Measurements from ENCODE around the gene KAT8. TPM values are rescaled to one million over a fixed set of nuclear protein-coding genes. Genes with fewer than 3 reads are reported as not detected.
"Not testable (repeated sequence)": the region's sequence is repeated elsewhere in the genome, so short reads cannot be mapped to it uniquely, and the experiment has no call there.

The KAT8 gene
- total RNA-seq, 2 experiments from 2014 or later: 86.9 to 95.3 TPM

DNA sequence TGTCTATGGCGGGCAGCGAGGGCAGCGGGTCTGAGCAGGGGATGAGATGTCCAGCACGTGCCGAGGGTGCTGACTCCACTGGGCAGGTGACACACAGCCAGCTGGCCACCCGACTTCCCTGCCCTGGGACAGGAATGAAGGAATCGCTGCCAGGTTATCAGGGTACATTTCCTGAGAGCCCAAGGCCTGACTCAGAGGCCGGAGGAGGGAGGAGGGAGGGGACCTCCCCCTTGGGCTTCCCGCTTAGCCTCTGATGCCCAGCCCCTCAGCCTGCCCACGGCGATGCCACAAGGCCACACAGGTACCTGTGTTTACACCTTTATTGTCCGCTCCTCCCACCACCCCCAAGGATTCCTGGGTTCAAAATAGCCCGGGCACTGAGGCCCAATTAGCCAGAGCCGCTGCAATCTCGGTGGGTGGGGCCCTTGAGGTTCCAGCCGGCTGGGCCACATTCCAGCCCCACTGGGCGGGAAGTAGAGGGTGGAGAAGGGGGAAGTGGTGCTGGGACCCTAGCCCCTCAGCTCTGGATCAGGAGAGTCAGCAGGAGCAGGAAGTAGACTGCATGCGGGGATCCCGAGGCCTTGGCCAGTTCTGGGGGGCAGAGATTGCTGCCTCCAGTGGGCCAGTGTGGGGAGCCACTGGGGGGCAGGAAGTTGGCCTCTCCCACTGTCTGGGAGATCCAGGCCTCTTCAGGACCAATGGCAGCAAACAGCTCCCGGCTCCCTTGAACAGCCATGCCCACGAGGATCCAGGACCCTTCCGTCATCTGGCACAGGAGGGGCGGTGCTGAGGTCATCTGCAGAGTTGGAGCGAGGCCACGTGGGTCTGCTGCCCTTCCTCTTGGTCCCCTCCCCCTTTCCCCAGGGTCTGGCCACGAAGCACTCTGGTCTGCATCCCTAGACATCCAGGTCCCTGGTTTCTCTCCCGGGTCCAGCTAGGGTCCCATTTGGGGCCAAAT, 21.4 kb downstream of the KAT8 start:
- Histone ChIP-seq H3K9me2 (ENCODE audit: insufficient read depth, low read length) (no peaks in the 10 kb centered on the region), H3K4me1 (ENCODE audit: insufficient read depth, low read length, poor library complexity, severe bottlenecking) (peaks cover 16% of the 10 kb centered on the region), H3K36me3 (ENCODE audit: insufficient read depth, low read length) (no peaks in the 10 kb centered on the region), H2AFZ (ENCODE audit: low read length) (no peak overlapping the region), H3K27ac (ENCODE audit: low read depth, low read length, poor library complexity, severe bottlenecking) (no peak overlapping the region), H4K20me1 (ENCODE audit: insufficient read depth, low read length) (no peaks in the 10 kb centered on the region), H3K4me3 (ENCODE audit: low read depth, low read length, poor library complexity, severe bottlenecking) (no peak overlapping the region), H3K79me2 (ENCODE audit: insufficient read depth, low read depth, low read length) (no peaks in the 10 kb centered on the region), H3K4me2 (ENCODE audit: low read length) (no peak overlapping the region), H3K9me3 (ENCODE audit: low read length) (no peaks in the 10 kb centered on the region)
- intact Hi-C loops (cut with micrococcal nuclease; ENCODE audit: unreplicated experiment): no loop called here
- POLR2A ChIA-PET: no interaction called here
- no peak for DNase-seq (ENCODE audit: low spot score)
- no TSS peak for BruUV-seq (replicated peaks)
- TF ChIP-seq, protein P1, sequence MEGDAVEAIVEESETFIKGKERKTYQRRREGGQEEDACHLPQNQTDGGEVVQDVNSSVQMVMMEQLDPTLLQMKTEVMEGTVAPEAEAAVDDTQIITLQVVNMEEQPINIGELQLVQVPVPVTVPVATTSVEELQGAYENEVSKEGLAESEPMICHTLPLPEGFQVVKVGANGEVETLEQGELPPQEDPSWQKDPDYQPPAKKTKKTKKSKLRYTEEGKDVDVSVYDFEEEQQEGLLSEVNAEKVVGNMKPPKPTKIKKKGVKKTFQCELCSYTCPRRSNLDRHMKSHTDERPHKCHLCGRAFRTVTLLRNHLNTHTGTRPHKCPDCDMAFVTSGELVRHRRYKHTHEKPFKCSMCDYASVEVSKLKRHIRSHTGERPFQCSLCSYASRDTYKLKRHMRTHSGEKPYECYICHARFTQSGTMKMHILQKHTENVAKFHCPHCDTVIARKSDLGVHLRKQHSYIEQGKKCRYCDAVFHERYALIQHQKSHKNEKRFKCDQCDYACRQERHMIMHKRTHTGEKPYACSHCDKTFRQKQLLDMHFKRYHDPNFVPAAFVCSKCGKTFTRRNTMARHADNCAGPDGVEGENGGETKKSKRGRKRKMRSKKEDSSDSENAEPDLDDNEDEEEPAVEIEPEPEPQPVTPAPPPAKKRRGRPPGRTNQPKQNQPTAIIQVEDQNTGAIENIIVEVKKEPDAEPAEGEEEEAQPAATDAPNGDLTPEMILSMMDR (conservative IDR thresholded peaks at IDR 0.05; ENCODE audit: low read length): no peak
- TF ChIP-seq EZH2phosphoT487 (IDR thresholded peaks at IDR 0.05; ENCODE audit: borderline replicate concordance, low read depth, low read length): no peak
- CTCF ChIA-PET (ENCODE audit: unreplicated experiment): no interaction called here

DNA sequence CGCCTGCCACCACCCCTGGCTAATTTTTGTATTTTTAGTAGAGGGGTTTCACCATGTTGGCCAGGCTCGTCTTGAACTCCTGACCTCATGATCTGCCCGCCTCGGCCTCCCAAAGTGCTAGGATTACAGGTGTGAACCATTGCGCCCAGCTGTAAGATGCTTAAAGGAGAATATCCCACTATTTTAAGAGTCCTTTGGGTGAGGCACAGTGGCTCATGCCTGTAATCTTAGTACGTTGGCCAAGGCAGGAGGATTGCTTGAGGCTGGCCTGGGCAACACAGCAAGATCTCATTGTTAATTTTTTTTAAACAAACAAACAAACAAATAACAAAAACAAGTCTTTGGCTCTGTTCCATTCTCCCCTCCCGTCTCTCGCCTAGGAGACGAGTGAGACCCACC, 23.6 kb downstream of the KAT8 start:
- H3K9me3 ChIP-seq (ENCODE audit: low read length); BruUV-seq (replicated peaks); H4K20me1 ChIP-seq (ENCODE audit: insufficient read depth, low read length); H2AFZ ChIP-seq (ENCODE audit: low read length); H3K9me2 ChIP-seq (ENCODE audit: insufficient read depth, low read length); H3K27ac ChIP-seq (ENCODE audit: low read depth, low read length, poor library complexity, severe bottlenecking); intact Hi-C loops (cut with micrococcal nuclease; ENCODE audit: unreplicated experiment); H3K79me2 ChIP-seq (ENCODE audit: insufficient read depth, low read depth, low read length); H3K36me3 ChIP-seq (ENCODE audit: insufficient read depth, low read length); CTCF ChIA-PET (ENCODE audit: unreplicated experiment); H3K4me3 ChIP-seq (ENCODE audit: low read depth, low read length, poor library complexity, severe bottlenecking); DNase-seq (ENCODE audit: low spot score): not testable (repeated sequence)
- Histone ChIP-seq H3K4me2 (ENCODE audit: low read length) (peak overlapping the region; percentile 62; the same call in 1 of the 2 replicates), H3K4me1 (ENCODE audit: insufficient read depth, low read length, poor library complexity, severe bottlenecking) (peaks cover 16% of the 10 kb centered on the region)
- POLR2A ChIA-PET: interaction anchor here (0.6 to 0.7 kb wide), 2 partner anchors 23 to 291 kb away, joined by 3 read pairs; no protein-coding TSS in a partner anchor

DNA sequence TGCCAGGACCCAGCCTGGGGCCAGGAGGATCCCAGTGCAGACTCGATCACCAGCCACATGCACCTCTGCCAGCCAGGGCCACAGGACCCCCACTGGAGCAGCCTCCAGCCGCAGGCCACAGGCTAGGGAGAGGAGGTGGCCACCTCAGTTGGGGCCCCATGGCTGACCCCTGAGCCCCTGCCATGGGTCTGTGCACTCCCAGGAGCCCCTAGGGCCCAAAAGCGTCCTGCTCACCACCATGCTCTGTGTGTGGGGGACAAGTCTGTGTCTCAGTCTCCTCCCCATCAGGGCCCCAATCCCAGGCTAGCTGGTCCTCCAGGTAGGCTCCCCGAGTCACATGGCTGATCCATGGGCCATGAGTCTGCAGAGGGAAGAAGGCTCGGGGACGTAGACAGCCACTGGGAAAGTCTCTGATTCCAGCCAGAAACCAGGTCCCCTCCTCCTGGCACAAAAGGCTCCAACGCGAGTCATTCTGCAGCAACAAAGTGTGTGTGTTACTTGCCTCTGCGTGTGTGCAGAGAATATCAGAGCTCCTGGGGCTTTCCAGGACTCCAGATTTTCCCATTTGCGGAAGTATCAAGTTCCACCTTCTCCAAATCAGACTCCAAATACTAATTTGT, 24.1 kb downstream of the KAT8 start:
- POLR2A ChIA-PET: interaction anchor here (0.6 to 2.2 kb wide), 12 partner anchors 10 to 731 kb away, joined by 3 to 16 read pairs (median 3); partner anchors contain the start of genes BCKDK, FUS and KAT8
- peak overlapping the region; percentile 47 for H3K4me3 ChIP-seq (ENCODE audit: low read depth, low read length, poor library complexity, severe bottlenecking)
- no peak for DNase-seq (ENCODE audit: low spot score)

More for the DNA sequence above, 24.1 kb downstream of the KAT8 start:
- peak overlapping the region; percentile 62 for H3K4me2 ChIP-seq (ENCODE audit: low read length)
- no peak for TF ChIP-seq EZH2phosphoT487 (IDR thresholded peaks at IDR 0.05; ENCODE audit: borderline replicate concordance, low read depth, low read length)
- TF ChIP-seq, protein P1 (conservative IDR thresholded peaks at IDR 0.05; ENCODE audit: low read length): no peak
- H3K9me2 ChIP-seq (ENCODE audit: insufficient read depth, low read length): no peaks in the 10 kb centered on the region
- peak overlapping the region; percentile 82; the same call in 1 of the 2 replicates for H2AFZ ChIP-seq (ENCODE audit: low read length)
- no peaks in the 10 kb centered on the region for H3K36me3 ChIP-seq (ENCODE audit: insufficient read depth, low read length)
- no TSS peak for BruUV-seq (replicated peaks)
- peaks cover 16% of the 10 kb centered on the region for H3K4me1 ChIP-seq (ENCODE audit: insufficient read depth, low read length, poor library complexity, severe bottlenecking)
- H3K79me2 ChIP-seq (ENCODE audit: insufficient read depth, low read depth, low read length): no peaks in the 10 kb centered on the region
- intact Hi-C loops (cut with micrococcal nuclease; ENCODE audit: unreplicated experiment): loop anchor here (1.0 to 2.0 kb wide), 8 partner anchors 24 to 318 kb away; partner anchors contain the start of genes ARMC5, BCKDK, KAT8 and VKORC1
- CTCF ChIA-PET (ENCODE audit: unreplicated experiment): interaction anchor here (0.7 to 1.0 kb wide), 5 partner anchors 15 to 66 kb away, joined by 3 to 6 read pairs (median 4); partner anchors contain the start of genes FUS and KAT8
- no peaks in the 10 kb centered on the region for H4K20me1 ChIP-seq (ENCODE audit: insufficient read depth, low read length)
- H3K9me3 ChIP-seq (ENCODE audit: low read length): no peaks in the 10 kb centered on the region
- H3K27ac ChIP-seq (ENCODE audit: low read depth, low read length, poor library complexity, severe bottlenecking): peak overlapping the region; percentile 23
